KMS-11 (cell line): Measurements from ENCODE around the gene TM9SF4.

Source experiments
- H2AFZ ChIP-seq: fragments of 200-600 bp; sonication (generic); 2 replicates; pipeline ENCODE4 v1.6.1; 2016; ENCODE audit warnings: antibody characterized with exemption, mixed run types, low read depth
- H3K27ac ChIP-seq: fragments of 200-600 bp; sonication (generic); 2 replicates; pipeline ENCODE4 v1.6.1; 2016; ENCODE audit warnings: mild to moderate bottlenecking, mixed run types
- H3K27me3 ChIP-seq: fragments of 200-600 bp; sonication (generic); 2 replicates; pipeline ENCODE4 v1.6.1; 2017; ENCODE audit warnings: mild to moderate bottlenecking, low read depth, mixed run types, moderate library complexity; ENCODE audit not compliant: insufficient read depth
- H3K36me3 ChIP-seq: fragments of 200-600 bp; sonication (generic); 2 replicates; pipeline ENCODE4 v1.6.1; 2017; ENCODE audit warnings: mild to moderate bottlenecking, mixed run types; ENCODE audit not compliant: insufficient read depth
- H3K4me1 ChIP-seq: fragments of 200-600 bp; sonication (generic); 2 replicates; pipeline ENCODE4 v1.6.1; 2016; ENCODE audit warnings: mild to moderate bottlenecking, low read depth, mixed run types; ENCODE audit not compliant: poor library complexity, severe bottlenecking
- H3K4me2 ChIP-seq: fragments of 200-600 bp; sonication (generic); 2 replicates; pipeline ENCODE4 v1.7.0; 2016; ENCODE audit warnings: mild to moderate bottlenecking, mixed run types
- H3K4me3 ChIP-seq: fragments of 200-600 bp; sonication (generic); IDR thresholded peaks from 2 replicates; pipeline ENCODE4 v1.6.1; 2017; ENCODE audit warnings: low read depth, low read length, mixed read lengths; ENCODE audit not compliant: insufficient read depth
- H3K79me2 ChIP-seq: fragments of 200-600 bp; sonication (generic); 2 replicates; pipeline ENCODE4 v1.6.1; 2016; ENCODE audit warnings: low read depth, mixed run types; ENCODE audit not compliant: insufficient read depth
- H3K9ac ChIP-seq: fragments of 200-600 bp; sonication (generic); 2 replicates; pipeline ENCODE4 v1.6.1; 2016; ENCODE audit warnings: mild to moderate bottlenecking, mixed run types
- H4K20me1 ChIP-seq: fragments of 200-600 bp; sonication (generic); 2 replicates; pipeline ENCODE4 v1.6.1; 2016; ENCODE audit warnings: mild to moderate bottlenecking, mixed run types; ENCODE audit not compliant: insufficient read depth
- TF ChIP-seq, protein P1 (sequence below): fragments of 200-600 bp; sonication (generic); conservative IDR thresholded peaks from 2 replicates; pipeline ENCODE4 v1.6.1; 2017; ENCODE audit warnings: low read depth, mild to moderate bottlenecking, antibody characterized with exemption, low read length, moderate library complexity, mixed read lengths

Gene TM9SF4

DNA sequence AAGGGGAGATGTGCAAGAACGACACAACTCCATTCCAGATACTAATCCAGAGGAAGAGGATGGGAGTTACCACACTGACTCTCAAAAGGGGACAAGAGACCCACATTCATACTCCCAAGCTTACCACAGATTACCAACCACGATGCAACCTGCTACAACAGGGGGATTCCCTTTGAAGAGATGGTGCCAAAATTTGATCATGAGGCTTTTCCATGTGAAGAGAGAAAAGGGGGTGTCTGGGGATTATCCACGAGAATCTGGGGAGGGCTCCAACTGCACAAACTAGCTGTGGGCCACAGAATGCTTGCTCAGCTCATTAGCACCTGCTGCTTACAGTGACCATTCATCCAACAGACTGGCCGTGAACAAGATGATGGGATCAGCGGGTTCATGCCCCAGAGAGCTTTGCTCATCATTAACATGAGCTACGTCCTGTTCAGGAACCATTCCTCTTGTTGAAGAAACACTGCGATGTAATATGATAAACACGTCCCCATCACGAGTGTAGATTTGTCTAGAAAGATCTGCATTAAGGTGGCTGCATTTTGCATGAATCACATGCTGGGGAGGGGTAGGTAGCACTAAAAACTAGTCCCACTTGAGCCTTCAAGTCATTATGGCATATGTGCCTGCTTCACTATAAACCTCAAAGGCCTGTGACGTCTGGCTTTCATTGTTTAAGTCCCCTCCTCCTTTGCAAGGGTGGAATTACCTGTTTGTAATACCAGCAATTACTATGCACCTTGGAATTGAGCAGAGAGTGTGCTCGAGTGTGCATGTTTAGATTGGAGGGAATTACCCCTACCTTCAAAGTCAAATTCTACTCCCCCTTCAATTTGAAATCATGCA is 94.1 kb downstream of the TM9SF4 start:
- Histone ChIP-seq H2AFZ (no peak overlapping the region), H3K36me3 (peaks cover 9% of the 10 kb centered on the region; the same call in 1 of the 2 replicates), H3K9ac (no peak overlapping the region), H3K27me3 (no peaks in the 10 kb centered on the region), H3K4me3 (no peak overlapping the region), H3K27ac (no peak overlapping the region), H4K20me1 (peaks cover 6% of the 10 kb centered on the region; the same call in 1 of the 2 replicates), H3K4me1 (peaks cover 39% of the 10 kb centered on the region), H3K79me2 (peaks cover 68% of the 10 kb centered on the region), H3K4me2 (peak overlapping the region; percentile 11; the same call in 1 of the 2 replicates)
- TF ChIP-seq, protein P1, sequence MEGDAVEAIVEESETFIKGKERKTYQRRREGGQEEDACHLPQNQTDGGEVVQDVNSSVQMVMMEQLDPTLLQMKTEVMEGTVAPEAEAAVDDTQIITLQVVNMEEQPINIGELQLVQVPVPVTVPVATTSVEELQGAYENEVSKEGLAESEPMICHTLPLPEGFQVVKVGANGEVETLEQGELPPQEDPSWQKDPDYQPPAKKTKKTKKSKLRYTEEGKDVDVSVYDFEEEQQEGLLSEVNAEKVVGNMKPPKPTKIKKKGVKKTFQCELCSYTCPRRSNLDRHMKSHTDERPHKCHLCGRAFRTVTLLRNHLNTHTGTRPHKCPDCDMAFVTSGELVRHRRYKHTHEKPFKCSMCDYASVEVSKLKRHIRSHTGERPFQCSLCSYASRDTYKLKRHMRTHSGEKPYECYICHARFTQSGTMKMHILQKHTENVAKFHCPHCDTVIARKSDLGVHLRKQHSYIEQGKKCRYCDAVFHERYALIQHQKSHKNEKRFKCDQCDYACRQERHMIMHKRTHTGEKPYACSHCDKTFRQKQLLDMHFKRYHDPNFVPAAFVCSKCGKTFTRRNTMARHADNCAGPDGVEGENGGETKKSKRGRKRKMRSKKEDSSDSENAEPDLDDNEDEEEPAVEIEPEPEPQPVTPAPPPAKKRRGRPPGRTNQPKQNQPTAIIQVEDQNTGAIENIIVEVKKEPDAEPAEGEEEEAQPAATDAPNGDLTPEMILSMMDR, result no peak

DNA sequence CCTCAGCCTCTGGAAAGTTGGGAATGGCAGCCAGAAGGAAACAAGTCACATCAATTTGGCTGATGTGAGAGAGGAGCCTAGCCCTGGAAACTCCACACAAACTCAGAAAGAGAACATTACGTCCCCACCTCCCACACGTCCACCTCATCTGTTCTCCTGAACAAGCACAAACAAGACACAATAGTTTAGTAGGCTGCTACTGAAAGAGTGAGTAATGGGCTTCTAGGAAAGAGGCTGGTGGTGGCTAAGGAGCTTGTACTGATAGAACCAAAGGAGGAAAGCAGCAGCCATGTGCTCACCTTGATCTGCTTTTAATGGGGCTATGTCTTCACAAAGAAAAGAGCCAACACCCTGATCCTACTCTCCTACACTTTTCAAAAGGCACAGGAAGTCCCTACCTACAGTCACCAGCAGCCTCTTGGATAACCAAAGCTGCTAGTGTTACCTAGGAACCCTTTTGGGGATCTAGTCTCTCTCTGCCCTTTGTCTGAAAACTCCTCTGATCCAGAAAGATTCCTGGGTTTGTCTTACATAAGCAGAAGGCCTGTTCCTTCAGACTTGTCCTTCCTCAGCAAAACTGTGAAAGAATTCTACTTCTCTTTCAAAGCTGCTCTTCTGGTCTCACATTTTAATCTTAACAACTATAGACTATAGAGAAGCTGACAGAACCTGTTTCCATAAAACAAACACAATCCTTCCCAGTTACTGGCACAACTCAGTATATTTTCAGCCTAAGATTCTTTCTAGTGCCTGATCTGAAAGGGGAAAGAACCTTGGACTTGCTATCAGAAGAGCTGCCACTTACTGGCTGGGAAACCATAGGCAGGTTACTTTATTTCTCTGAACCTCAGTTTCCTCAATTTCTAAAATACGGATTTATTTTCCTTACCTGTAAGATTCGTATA is 94.9 kb downstream of the TM9SF4 start:
- TF ChIP-seq, protein P1, result no peak
- peaks cover 9% of the 10 kb centered on the region; the same call in 1 of the 2 replicates for H3K36me3 ChIP-seq
- peaks cover 76% of the 10 kb centered on the region for H3K79me2 ChIP-seq
- H3K4me1 ChIP-seq, result peaks cover 48% of the 10 kb centered on the region
- H2AFZ ChIP-seq, result no peak overlapping the region
- H4K20me1 ChIP-seq, result peaks cover 6% of the 10 kb centered on the region; the same call in 1 of the 2 replicates
- H3K4me2 ChIP-seq, result peak overlapping the region; percentile 95
- H3K27me3 ChIP-seq, result no peaks in the 10 kb centered on the region
- no peak overlapping the region for H3K4me3 ChIP-seq
- no peak overlapping the region for H3K27ac ChIP-seq
- no peak overlapping the region for H3K9ac ChIP-seq

GRCh38 chr20:32205110-32205842 is 95.8 kb downstream of the TM9SF4 start:
- Histone ChIP-seq H3K27ac (no peak overlapping the region), H4K20me1 (peaks cover 6% of the 10 kb centered on the region; the same call in 1 of the 2 replicates)

More at GRCh38 chr20:32205110-32205842, 95.8 kb downstream of the TM9SF4 start:
- Histone ChIP-seq H3K36me3 (peaks cover 9% of the 10 kb centered on the region; the same call in 1 of the 2 replicates), H3K27me3 (no peaks in the 10 kb centered on the region), H3K4me2 (peak overlapping the region; percentile 95), H3K79me2 (peaks cover 81% of the 10 kb centered on the region), H3K4me3 (no peak overlapping the region), H2AFZ (no peak overlapping the region), H3K4me1 (peaks cover 49% of the 10 kb centered on the region), H3K9ac (no peak overlapping the region)
- TF ChIP-seq, protein P1, result no peak
